CD4-positive, CD25-positive, alpha-beta regulatory T cell (primary cell): ENCODE measurements around the gene FOXC1. TPM values are rescaled to one million over a fixed set of nuclear protein-coding genes. Genes with fewer than 3 reads are reported as not detected.

Experiments used
- ATAC-seq, 2 donors: fragments of 150-1000 bp; cut with Tn5 transposase; one replicate each; pipeline ENCODE4 v1.10.0; 2021; ENCODE audit warnings: low read depth in 2 of 2, moderate number of reproducible peaks in 2 of 2, moderate library complexity in 1 of 2
- DNase-seq, 3 donors: peaks; one replicate each; pipeline versions ENCODE4 v3.0.0 to v3.0.0-alpha.2; 2012 to 2022; ENCODE audit warnings: mixed read lengths in 1 of 3
- H3K27ac ChIP-seq: one replicate; pipeline ENCODE4 v1.7.0; 2013; ENCODE audit warnings: mild to moderate bottlenecking, low read length; ENCODE audit not compliant: insufficient read depth, poor library complexity, severe bottlenecking
- H3K27me3 ChIP-seq: one replicate; pipeline ENCODE4 v1.7.0; 2013; ENCODE audit warnings: low read length; ENCODE audit not compliant: control insufficient read depth, insufficient read depth
- H3K36me3 ChIP-seq: one replicate; pipeline ENCODE4 v1.7.0; 2013; ENCODE audit warnings: mild to moderate bottlenecking, low read length, moderate library complexity; ENCODE audit not compliant: control insufficient read depth, insufficient read depth
- H3K4me1 ChIP-seq: 2 replicates; pipeline ENCODE4 v1.7.0; 2013; ENCODE audit warnings: mild to moderate bottlenecking, low read length; ENCODE audit not compliant: insufficient read depth, control insufficient read depth, poor library complexity, severe bottlenecking
- H3K4me3 ChIP-seq: one replicate; pipeline ENCODE4 v1.7.0; 2013; ENCODE audit warnings: low read depth, mild to moderate bottlenecking, low read length, moderate library complexity
- H3K9me3 ChIP-seq, 2 experiments: 1 replicate in 1 of 2; 2 replicates in 1 of 2; pipeline ENCODE4 v1.7.0; 2013; ENCODE audit warnings: low read length in 2 of 2, mild to moderate bottlenecking in 1 of 2, moderate library complexity in 1 of 2; ENCODE audit not compliant: control insufficient read depth in 2 of 2
- H3K27ac Mint-ChIP-seq, 3 donors: one replicate each; pipeline ENCODE4 v1.8.0; 2020 to 2022; ENCODE audit warnings: mild to moderate bottlenecking in 3 of 3, mixed read lengths in 3 of 3, moderate library complexity in 2 of 3
- H3K27me3 Mint-ChIP-seq: one replicate; pipeline ENCODE4 v1.8.0; 2022; ENCODE audit warnings: mild to moderate bottlenecking, mixed read lengths
- H3K36me3 Mint-ChIP-seq: one replicate; pipeline ENCODE4 v1.8.0; 2020; ENCODE audit warnings: mixed read lengths
- H3K4me1 Mint-ChIP-seq, 4 donors: one replicate each; pipeline ENCODE4 v1.8.0; 2020 to 2022; ENCODE audit warnings: mixed read lengths in 4 of 4, mild to moderate bottlenecking in 1 of 4
- H3K4me3 Mint-ChIP-seq, 4 donors: one replicate each; pipeline ENCODE4 v1.8.0; 2020 to 2022; ENCODE audit warnings: mild to moderate bottlenecking in 4 of 4, mixed read lengths in 4 of 4, moderate library complexity in 3 of 4
- H3K9me3 Mint-ChIP-seq, 7 donors: one replicate each; pipeline ENCODE4 v1.8.0; 2020 to 2022; ENCODE audit warnings: mixed read lengths in 7 of 7, mild to moderate bottlenecking in 3 of 7, moderate library complexity in 2 of 7
- polyA plus RNA-seq, 4 donors: library from polyadenylated mRNA; unstranded; fragments of 300-500 nt; fragmentation: Illumina TruSeq; gene quantifications; one replicate each; pipeline ENCODE4 v1.2.3, GENCODE V29; 2021
- total RNA-seq: library from RNA; stranded (reverse); gene quantifications from one replicate; pipeline ENCODE4 v1.2.3, GENCODE V29; 2022

Gene FOXC1
- total and polyA plus RNA-seq, 5 donors from 2014 or later = not detected

DNA sequence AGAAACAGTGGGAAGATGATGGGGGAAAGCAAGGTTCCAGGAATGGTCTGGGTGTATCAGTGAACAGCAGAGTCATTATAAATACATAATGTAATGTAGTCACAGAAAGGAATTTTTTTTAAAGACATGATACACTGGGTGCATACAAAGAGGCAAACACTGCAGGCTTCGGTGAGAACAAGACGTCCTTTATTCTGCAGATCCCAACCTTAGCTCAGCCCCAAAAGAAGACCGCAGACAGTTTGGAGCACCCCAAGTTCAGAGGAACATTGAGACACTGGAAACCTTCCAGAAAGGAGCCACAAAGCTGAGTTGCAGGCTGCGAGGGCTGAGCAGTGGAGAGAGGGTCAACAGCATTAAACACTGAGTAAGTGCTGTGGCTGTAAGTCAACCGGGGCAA lies 30.6 kb upstream of the FOXC1 start:
- DNase-seq = no peak
- no peaks in the 10 kb centered on the region for H3K4me1 ChIP-seq
- no peaks in the 10 kb centered on the region for H3K36me3 Mint-ChIP-seq
- H3K36me3 ChIP-seq = no peaks in the 10 kb centered on the region
- no peak overlapping the region for H3K4me3 ChIP-seq
- no peaks in the 10 kb centered on the region for H3K9me3 ChIP-seq
- H3K27ac Mint-ChIP-seq = no peak overlapping the region
- H3K9me3 Mint-ChIP-seq = peaks cover 0 to 5% (median 0%) of the 10 kb centered on the region in 7 donors
- no peak overlapping the region for H3K4me3 Mint-ChIP-seq
- peaks cover 2% of the 10 kb centered on the region for H3K27me3 Mint-ChIP-seq
- H3K27me3 ChIP-seq = no peaks in the 10 kb centered on the region
- no peak for ATAC-seq
- H3K27ac ChIP-seq = no peak overlapping the region
- no peaks in the 10 kb centered on the region for H3K4me1 Mint-ChIP-seq

DNA sequence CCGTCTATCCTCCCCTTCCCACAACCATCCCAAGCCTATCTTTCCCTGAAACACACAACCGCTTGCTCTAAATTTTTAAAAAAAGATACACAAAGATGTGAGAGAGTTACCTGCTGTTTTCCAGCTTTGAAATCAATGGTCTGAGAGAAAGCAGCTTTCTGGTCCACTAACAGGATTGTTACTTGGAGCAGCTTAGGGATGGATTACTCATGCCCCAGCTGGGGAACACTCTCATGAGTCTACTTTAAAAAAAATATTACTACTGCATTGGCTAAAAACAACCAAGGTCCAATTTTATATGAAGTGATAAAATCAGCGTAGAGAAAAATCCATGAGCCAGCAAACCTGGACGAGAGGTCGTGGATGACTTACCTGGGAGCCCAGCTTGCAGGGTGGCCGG lies 29.6 kb upstream of the FOXC1 start:
- DNase-seq (no peak), ATAC-seq (no peak)
- Mint-ChIP-seq H3K36me3 (no peaks in the 10 kb centered on the region), H3K9me3 (no peaks in the 10 kb centered on the region), H3K27me3 (peaks cover 9% of the 10 kb centered on the region), H3K4me1 (no peaks in the 10 kb centered on the region), H3K4me3 (peak overlapping the region in 1 of 4 donors; percentile 21), H3K27ac (no peak overlapping the region)
- H3K4me3 ChIP-seq = no peak overlapping the region
- H3K27ac ChIP-seq = no peak overlapping the region
- no peaks in the 10 kb centered on the region for H3K4me1 ChIP-seq
- H3K27me3 ChIP-seq = no peaks in the 10 kb centered on the region
- H3K36me3 ChIP-seq = no peaks in the 10 kb centered on the region
- no peaks in the 10 kb centered on the region for H3K9me3 ChIP-seq

DNA sequence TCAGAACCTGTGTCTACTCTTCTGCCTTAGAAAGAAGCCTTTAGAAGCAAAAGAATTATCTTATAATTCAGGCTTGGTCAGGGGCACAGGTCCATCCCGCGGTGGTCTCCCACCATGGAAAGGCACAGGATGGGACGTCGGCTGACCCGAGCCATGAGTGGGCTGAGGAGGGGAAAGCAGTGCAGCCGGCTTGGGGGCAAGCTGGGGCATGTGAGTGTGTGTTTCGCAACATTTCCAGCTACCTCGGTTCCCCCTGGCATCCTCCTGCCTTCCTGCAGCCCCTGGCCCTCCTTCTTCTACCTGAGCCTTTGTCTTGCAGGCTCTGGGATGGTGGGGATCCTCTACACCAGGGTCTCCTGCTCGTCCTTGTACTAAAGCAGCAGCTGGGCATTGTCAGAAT lies 29.1 kb upstream of the FOXC1 start:
- H3K27me3 Mint-ChIP-seq = peaks cover 12% of the 10 kb centered on the region
- H3K9me3 ChIP-seq = no peaks in the 10 kb centered on the region
- H3K4me3 ChIP-seq = no peak overlapping the region
- H3K4me3 Mint-ChIP-seq = no peak overlapping the region
- no peak for ATAC-seq
- no peaks in the 10 kb centered on the region for H3K36me3 ChIP-seq
- H3K9me3 Mint-ChIP-seq = no peaks in the 10 kb centered on the region
- no peaks in the 10 kb centered on the region for H3K36me3 Mint-ChIP-seq
- no peak overlapping the region for H3K27ac ChIP-seq
- H3K4me1 Mint-ChIP-seq = no peaks in the 10 kb centered on the region
- no peak overlapping the region for H3K27ac Mint-ChIP-seq
- H3K4me1 ChIP-seq = no peaks in the 10 kb centered on the region
- no peak for DNase-seq
- no peaks in the 10 kb centered on the region for H3K27me3 ChIP-seq

DNA sequence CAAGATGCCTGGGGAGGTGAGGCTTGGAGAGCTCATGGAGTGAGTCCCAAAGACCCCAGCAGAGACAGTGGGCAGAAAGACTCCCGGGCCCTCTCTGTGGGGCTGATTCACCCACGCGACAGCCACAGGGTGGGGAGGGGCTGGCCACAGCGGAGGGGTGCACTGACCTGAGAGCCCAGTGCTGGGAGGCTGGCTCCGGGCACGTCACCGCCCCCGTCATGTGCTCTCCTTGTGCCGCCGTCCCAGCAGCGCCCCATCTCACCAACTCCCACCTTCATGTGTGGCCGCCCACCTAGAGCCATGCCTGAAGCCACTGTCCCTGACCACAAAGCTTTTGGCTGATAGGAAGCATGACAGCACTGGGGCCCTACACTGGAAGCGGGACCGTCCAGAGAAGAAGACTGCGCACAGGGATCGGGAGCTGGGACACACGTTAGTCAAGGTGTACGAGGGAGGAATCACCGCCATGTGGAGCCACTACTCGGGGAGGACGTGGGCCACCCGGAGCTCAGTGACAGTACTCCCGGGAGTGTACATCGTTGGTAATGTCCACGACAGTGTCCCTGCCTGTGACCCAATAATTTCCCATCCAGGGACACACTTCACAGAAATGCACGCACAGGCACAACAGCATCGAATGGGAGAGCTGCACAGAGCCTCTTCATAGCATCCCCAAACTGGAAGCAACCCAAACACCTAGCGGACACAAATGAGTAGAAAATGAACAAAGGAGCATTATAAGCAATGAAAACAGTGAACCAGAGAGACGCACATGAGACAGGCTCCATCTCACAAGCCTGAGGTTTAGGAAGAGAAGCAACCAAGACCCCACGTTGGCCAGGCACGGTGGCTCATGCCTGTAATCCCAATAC lies 28.4 kb upstream of the FOXC1 start:
- Mint-ChIP-seq H3K36me3 (no peaks in the 10 kb centered on the region), H3K27ac (no peak overlapping the region), H3K9me3 (no peaks in the 10 kb centered on the region), H3K27me3 (peaks cover 12% of the 10 kb centered on the region), H3K4me1 (no peaks in the 10 kb centered on the region), H3K4me3 (no peak overlapping the region)
- Histone ChIP-seq H3K4me1 (no peaks in the 10 kb centered on the region), H3K27ac (no peak overlapping the region), H3K36me3 (no peaks in the 10 kb centered on the region), H3K27me3 (no peaks in the 10 kb centered on the region), H3K4me3 (no peak overlapping the region), H3K9me3 (no peaks in the 10 kb centered on the region)
- no peak for DNase-seq
- no peak for ATAC-seq

DNA sequence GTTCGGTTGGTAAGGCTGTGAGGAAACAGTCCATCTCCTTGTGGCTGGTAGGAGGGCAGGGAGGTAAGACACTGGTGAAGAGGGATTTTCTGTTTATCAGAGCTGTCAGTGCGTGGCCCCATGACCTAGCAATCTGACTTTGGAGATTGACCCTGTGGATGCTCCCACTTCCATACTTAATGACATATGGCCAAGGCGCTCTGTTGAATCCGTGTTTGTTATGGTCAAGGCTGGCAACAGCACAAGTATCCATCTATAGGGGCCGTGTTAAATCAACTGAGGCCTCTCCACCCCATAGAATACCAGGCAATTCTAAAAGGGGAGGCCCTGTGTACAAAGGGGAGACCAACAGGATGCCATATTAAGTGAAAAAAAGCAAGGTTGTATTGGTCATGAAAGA lies 25.6 kb upstream of the FOXC1 start:
- no peak for DNase-seq
- H3K4me3 ChIP-seq = no peak overlapping the region
- Mint-ChIP-seq H3K27me3 (peaks cover 12% of the 10 kb centered on the region), H3K27ac (no peak overlapping the region), H3K36me3 (no peaks in the 10 kb centered on the region), H3K9me3 (no peaks in the 10 kb centered on the region), H3K4me3 (no peak overlapping the region), H3K4me1 (no peaks in the 10 kb centered on the region)
- no peaks in the 10 kb centered on the region for H3K36me3 ChIP-seq
- H3K9me3 ChIP-seq = no peaks in the 10 kb centered on the region
- H3K4me1 ChIP-seq = no peaks in the 10 kb centered on the region
- no peak overlapping the region for H3K27ac ChIP-seq
- H3K27me3 ChIP-seq = no peaks in the 10 kb centered on the region
- no peak for ATAC-seq

DNA sequence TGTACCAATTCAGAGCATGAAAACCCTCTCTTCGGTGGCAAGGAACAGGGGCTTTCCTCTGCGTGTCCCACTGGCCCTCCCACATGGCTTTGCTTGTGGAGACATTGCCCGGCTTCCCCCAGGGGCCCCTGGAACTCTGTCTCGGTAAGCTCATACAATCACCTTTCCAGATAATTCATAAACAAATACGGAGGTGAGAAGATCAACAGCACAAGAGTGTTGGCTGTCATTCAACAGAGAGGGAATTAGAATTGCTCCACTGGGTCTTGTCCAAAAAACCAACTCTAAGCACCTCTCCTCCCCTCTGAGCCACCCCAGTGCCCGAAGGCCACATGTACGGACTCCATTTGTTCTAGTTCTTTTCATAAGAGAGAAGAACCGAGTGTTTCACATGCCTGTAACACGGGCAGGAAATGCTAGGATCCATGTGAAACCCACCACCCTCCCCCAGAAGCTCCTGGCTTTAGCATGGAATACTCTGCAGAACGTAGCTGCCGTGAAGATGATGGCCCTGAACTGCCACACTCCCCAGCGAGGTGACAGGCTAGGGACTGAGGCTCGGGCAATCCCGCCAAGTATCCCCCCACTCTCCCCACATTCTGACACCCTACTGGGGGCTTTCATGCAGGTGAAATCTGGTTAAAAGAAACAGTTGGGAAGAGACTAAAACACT lies 24.6 kb upstream of the FOXC1 start:
- Histone ChIP-seq H3K36me3 (no peaks in the 10 kb centered on the region), H3K27me3 (no peaks in the 10 kb centered on the region), H3K4me1 (no peaks in the 10 kb centered on the region), H3K4me3 (no peak overlapping the region), H3K9me3 (no peaks in the 10 kb centered on the region), H3K27ac (no peak overlapping the region)
- Mint-ChIP-seq H3K36me3 (no peaks in the 10 kb centered on the region), H3K27me3 (peaks cover 14% of the 10 kb centered on the region), H3K9me3 (no peaks in the 10 kb centered on the region), H3K4me1 (no peaks in the 10 kb centered on the region), H3K27ac (no peak overlapping the region), H3K4me3 (no peak overlapping the region)
- no peak for ATAC-seq
- DNase-seq = no peak

DNA sequence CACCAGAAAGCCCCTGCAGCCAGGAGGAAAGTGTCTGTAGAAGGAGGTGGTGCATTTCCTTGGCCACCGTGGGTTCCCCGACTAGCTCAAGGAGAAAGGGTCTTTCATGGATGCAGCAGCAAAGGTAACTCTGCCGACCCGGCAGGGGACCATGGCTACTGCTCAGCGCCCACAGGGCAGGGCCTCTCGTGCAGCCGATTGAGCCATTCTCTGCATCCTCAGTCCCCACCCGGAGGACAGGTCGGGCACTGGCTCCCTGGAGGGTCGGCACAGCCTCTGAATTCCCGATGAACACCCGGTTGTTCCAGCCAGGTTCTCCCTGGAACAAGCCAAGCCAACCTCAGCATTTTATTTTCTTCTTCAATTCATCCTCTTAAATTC lies 24.1 kb upstream of the FOXC1 start:
- Histone ChIP-seq H3K27ac (no peak overlapping the region), H3K36me3 (no peaks in the 10 kb centered on the region), H3K27me3 (no peaks in the 10 kb centered on the region), H3K4me1 (no peaks in the 10 kb centered on the region), H3K9me3 (no peaks in the 10 kb centered on the region), H3K4me3 (no peak overlapping the region)
- Mint-ChIP-seq H3K4me1 (no peaks in the 10 kb centered on the region), H3K27me3 (peaks cover 17% of the 10 kb centered on the region), H3K27ac (no peak overlapping the region), H3K36me3 (no peaks in the 10 kb centered on the region), H3K4me3 (no peak overlapping the region), H3K9me3 (no peaks in the 10 kb centered on the region)
- ATAC-seq (no peak), DNase-seq (no peak)

DNA sequence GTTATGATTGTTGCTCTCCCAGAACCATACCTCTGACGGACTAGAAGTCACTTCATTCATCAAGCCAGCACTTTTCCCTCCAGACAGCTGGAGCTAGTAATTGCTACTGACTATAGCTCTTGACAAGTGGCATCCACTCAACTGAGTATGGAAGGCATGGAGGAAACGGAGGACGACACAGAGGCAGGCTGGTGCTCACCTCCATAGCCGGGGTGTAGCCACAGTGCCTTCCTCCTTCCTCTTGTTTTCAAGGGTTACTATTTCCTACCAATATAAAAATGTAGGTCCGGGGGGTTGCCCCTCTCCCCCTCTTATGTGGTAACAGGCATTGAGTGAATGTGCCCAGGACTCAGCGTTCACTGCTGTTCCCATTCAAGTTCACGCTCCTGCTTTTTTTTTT lies 23.5 kb upstream of the FOXC1 start:
- Histone ChIP-seq H3K27me3 (no peaks in the 10 kb centered on the region), H3K27ac (no peak overlapping the region), H3K4me3 (no peak overlapping the region), H3K9me3 (no peaks in the 10 kb centered on the region), H3K36me3 (no peaks in the 10 kb centered on the region), H3K4me1 (no peaks in the 10 kb centered on the region)
- no peaks in the 10 kb centered on the region for H3K4me1 Mint-ChIP-seq
- H3K27ac Mint-ChIP-seq = no peak overlapping the region
- no peaks in the 10 kb centered on the region for H3K36me3 Mint-ChIP-seq
- DNase-seq = no peak
- peaks cover 17% of the 10 kb centered on the region for H3K27me3 Mint-ChIP-seq
- H3K4me3 Mint-ChIP-seq = no peak overlapping the region
- H3K9me3 Mint-ChIP-seq = no peaks in the 10 kb centered on the region
- ATAC-seq = no peak
